Ovary (tissue), 9 donors: Measurements from ENCODE around the gene PEX7. TPM values are rescaled to one million over a fixed set of nuclear protein-coding genes. Genes with fewer than 3 reads are reported as not detected.

ENCODE experiments used
- DNase-seq, 5 donors: peaks; one replicate each; pipeline ENCODE4 v3.0.0-alpha.2; 2019 to 2020
- H3K27ac ChIP-seq, 2 donors: fragments of 200-600 bp; one replicate each; pipeline versions ENCODE4 v1.5.1 to v1.8.0; 2019 to 2022
- H3K27me3 ChIP-seq: fragments of 200-600 bp; one replicate; pipeline ENCODE4 v1.8.0; 2022
- H3K36me3 ChIP-seq: fragments of 200-600 bp; sonication (generic); one replicate; pipeline ENCODE4 v1.5.1; 2019
- H3K4me1 ChIP-seq: one replicate; pipeline ENCODE4 v1.8.1; 2013; ENCODE audit warnings: mild to moderate bottlenecking, moderate library complexity; ENCODE audit not compliant: insufficient read depth
- H3K4me3 ChIP-seq: fragments of 200-600 bp; sonication (generic); one replicate; pipeline ENCODE4 v1.5.1; 2017
- H3K9me3 ChIP-seq, 2 donors: fragments of 200-600 bp in 1 of 2; sonication (generic) in 1 of 2; one replicate each; pipeline versions ENCODE4 v1.5.1 to v1.8.1; 2013 to 2019; ENCODE audit warnings: mild to moderate bottlenecking in 1 of 2, moderate library complexity in 1 of 2
- EP300 ChIP-seq: sonication (generic); formaldehyde crosslinking; IDR thresholded peaks from one replicate; pipeline ENCODE4 v1.6.1; 2017; ENCODE audit warnings: antibody characterized with exemption
- POLR2A ChIP-seq: fragments of 450-650 bp; IDR thresholded peaks from one replicate; pipeline ENCODE4 v1.6.1; 2017; ENCODE audit warnings: antibody characterized with exemption, mild to moderate bottlenecking, moderate library complexity
- WGBS, 3 donors: extraction: QIAGEN DNeasy Blood & Tissue Kit in 1 of 3; methylation state at CpG; one replicate each; pipeline versions ENCODE4 v1.1.5 to v1.1.7; 2013 to 2017; 5-methylcytosine and 5-hydroxymethylcytosine counted together
- intact Hi-C, 4 donors: fragments of 100-400 bp; cut with DNase I; formaldehyde crosslinking; loops; one replicate each; pipeline versions ENCODE4 v1.11.0 to v1.15.1; 2022 to 2023
- polyA plus RNA-seq, 2 donors: library from polyadenylated mRNA; stranded (reverse); fragments of 200-250 nt in 1 of 2; fragments of 350-450 nt in 1 of 2; fragmentation: Illumina TruSeq in 1 of 2; extraction: RNeasy Lipid Tissue Mini Kit (QIAGEN cat#74804) in 1 of 2; gene quantifications; one replicate each; pipeline ENCODE4 v1.2.3, GENCODE V29; 2013 to 2014
- total RNA-seq, 7 donors: library from RNA; depleted of rRNA in 2 of 7; stranded (reverse); fragments of >200 nt in 2 of 7; fragmentation: NEBNext Ultra II Directional in 3 of 7; extraction: Animal tissue kit (Norgen Biotek cat#: 25700) in 3 of 7; gene quantifications; one replicate each; pipeline versions ENCODE4 v1.1.0 to v1.2.4, GENCODE V29; 2016 to 2023
- TF ChIP-seq, protein P1 (sequence below), 3 donors: fragments of 450-650 bp in 2 of 3; fragments of 200-600 bp in 1 of 3; IDR thresholded peaks; one replicate each; pipeline versions ENCODE4 v1.5.1 to v1.8.0; 2016 to 2022; ENCODE audit warnings: antibody characterized with exemption in 3 of 3, mild to moderate bottlenecking in 1 of 3
- donor health status: DM: no; HTN: no; CAD: no; lungs with moderate emphysema.
- donor health status: DM: no; HTN: no; CAD: no.
- donor health status: Bipolar disorder and iron deficiency.
- donor health status: DM: yes; HTN: yes; CAD: no.
- donor health status: DM: no; HTN: no; CAD: no.
- donor health status: DM: yes; HTN: yes; CAD: no.

PEX7 gene
- total and polyA plus RNA-seq, 9 donors = 5.7 to 13.8 (median 7.2) TPM

- Histone ChIP-seq H3K27me3 (no peaks in the 10 kb centered on the region), H3K4me3 (no peak overlapping the region), H3K27ac (no peak overlapping the region), H3K36me3 (no peaks in the 10 kb centered on the region), H3K9me3 (peaks cover 0 to 4% of the 10 kb centered on the region in 2 donors), H3K4me1 (peaks cover 5% of the 10 kb centered on the region)
- WGBS, 3 donors = 71 to 72% (median 71%) methylated on average over 40 of the region's 40 CpGs
- intact Hi-C loops = no loop called here
- DNase-seq = no peak
- no peak for TF ChIP-seq EP300
Observed at GRCh38 chr6:136923954-136924673, 101.7 kb downstream of the PEX7 start.

- Histone ChIP-seq H3K4me3 (no peak overlapping the region), H3K4me1 (peaks cover 3% of the 10 kb centered on the region), H3K27ac (no peak overlapping the region), H3K9me3 (peaks cover 0 to 4% of the 10 kb centered on the region in 2 donors), H3K36me3 (no peaks in the 10 kb centered on the region), H3K27me3 (no peaks in the 10 kb centered on the region)
- intact Hi-C loops = no loop called here
- TF ChIP-seq EP300 (no peak), POLR2A (no peak)
- TF ChIP-seq, protein P1, sequence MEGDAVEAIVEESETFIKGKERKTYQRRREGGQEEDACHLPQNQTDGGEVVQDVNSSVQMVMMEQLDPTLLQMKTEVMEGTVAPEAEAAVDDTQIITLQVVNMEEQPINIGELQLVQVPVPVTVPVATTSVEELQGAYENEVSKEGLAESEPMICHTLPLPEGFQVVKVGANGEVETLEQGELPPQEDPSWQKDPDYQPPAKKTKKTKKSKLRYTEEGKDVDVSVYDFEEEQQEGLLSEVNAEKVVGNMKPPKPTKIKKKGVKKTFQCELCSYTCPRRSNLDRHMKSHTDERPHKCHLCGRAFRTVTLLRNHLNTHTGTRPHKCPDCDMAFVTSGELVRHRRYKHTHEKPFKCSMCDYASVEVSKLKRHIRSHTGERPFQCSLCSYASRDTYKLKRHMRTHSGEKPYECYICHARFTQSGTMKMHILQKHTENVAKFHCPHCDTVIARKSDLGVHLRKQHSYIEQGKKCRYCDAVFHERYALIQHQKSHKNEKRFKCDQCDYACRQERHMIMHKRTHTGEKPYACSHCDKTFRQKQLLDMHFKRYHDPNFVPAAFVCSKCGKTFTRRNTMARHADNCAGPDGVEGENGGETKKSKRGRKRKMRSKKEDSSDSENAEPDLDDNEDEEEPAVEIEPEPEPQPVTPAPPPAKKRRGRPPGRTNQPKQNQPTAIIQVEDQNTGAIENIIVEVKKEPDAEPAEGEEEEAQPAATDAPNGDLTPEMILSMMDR (IDR thresholded peaks at IDR 0.05) = no peak
- 66 to 90% (median 89%) methylated on average over 2 of the region's 2 CpGs for WGBS, 3 donors
- no peak for DNase-seq
Observed at GRCh38 chr6:136926383-136926782, 104.0 kb downstream of the PEX7 start.

DNA sequence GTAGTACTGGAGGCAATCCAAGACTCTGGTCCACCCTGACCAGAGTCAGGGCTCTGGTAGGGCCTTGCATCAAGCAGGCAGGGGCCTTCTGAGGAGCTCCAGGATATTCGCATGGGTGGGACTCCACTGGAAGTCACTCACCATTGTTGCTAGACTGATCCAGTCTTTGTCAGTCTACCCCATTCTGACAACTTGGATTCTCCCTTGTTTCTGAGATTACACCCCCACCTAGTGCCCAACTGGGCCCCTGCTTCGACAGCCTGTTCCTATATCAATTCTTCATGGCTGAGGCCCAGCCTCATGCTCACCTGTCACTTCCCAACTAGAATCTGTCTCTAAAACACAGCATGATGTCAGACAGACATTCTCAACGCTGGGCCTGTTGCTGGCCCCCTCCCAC is 104.9 kb downstream of the PEX7 start:
- Histone ChIP-seq H3K36me3 (no peaks in the 10 kb centered on the region), H3K9me3 (peaks cover 0 to 4% of the 10 kb centered on the region in 2 donors), H3K27ac (no peak overlapping the region), H3K4me1 (peaks cover 3% of the 10 kb centered on the region), H3K27me3 (no peaks in the 10 kb centered on the region), H3K4me3 (no peak overlapping the region)
- TF ChIP-seq, protein P1 (IDR thresholded peaks at IDR 0.05) = no peak
- TF ChIP-seq POLR2A = no peak
- no peak for TF ChIP-seq EP300
- DNase-seq = no peak
- intact Hi-C loops = no loop called here
- WGBS, 3 donors = 75 to 82% (median 81%) methylated on average over 3 of the region's 3 CpGs

- no peaks in the 10 kb centered on the region for H3K27me3 ChIP-seq
- H3K4me1 ChIP-seq = no peaks in the 10 kb centered on the region
- TF ChIP-seq, protein P1 (IDR thresholded peaks at IDR 0.05) = no peak
- no peak for TF ChIP-seq POLR2A
- no peak for TF ChIP-seq EP300
- intact Hi-C loops = no loop called here
- no peaks in the 10 kb centered on the region for H3K36me3 ChIP-seq
- no peak overlapping the region for H3K27ac ChIP-seq
- no peak for DNase-seq
- no peak overlapping the region for H3K4me3 ChIP-seq
- WGBS, 3 donors = 87 to 90% (median 90%) methylated on average over 4 of the region's 4 CpGs
- no peaks in the 10 kb centered on the region for H3K9me3 ChIP-seq
Observed at GRCh38 chr6:136930528-136930927, 108.1 kb downstream of the PEX7 start.

- H3K27me3 ChIP-seq = no peaks in the 10 kb centered on the region
- no peak overlapping the region for H3K4me3 ChIP-seq
- H3K4me1 ChIP-seq = no peaks in the 10 kb centered on the region
- 68 to 74% (median 72%) methylated on average over 2 of the region's 2 CpGs for WGBS, 3 donors
- no peak overlapping the region for H3K27ac ChIP-seq
- no peak for DNase-seq
- intact Hi-C loops = no loop called here
- no peaks in the 10 kb centered on the region for H3K36me3 ChIP-seq
- TF ChIP-seq POLR2A = no peak
- TF ChIP-seq, protein P1 (IDR thresholded peaks at IDR 0.05) = no peak
- no peak for TF ChIP-seq EP300
- no peaks in the 10 kb centered on the region for H3K9me3 ChIP-seq
Observed at GRCh38 chr6:136932599-136932998, 110.2 kb downstream of the PEX7 start.
